ENCODE data around the gene DMAC2L. TPM values are rescaled to one million over a fixed set of nuclear protein-coding genes. Genes with fewer than 3 reads are reported as not detected.
"Not testable (repeated sequence)": the region's sequence is repeated elsewhere in the genome, so short reads cannot be mapped to it uniquely, and the experiment has no call there.

The DMAC2L gene
- total RNA-seq, 3 donors from 2014 or later, result 19.7 to 30.7 (median 20.3) TPM

DNA sequence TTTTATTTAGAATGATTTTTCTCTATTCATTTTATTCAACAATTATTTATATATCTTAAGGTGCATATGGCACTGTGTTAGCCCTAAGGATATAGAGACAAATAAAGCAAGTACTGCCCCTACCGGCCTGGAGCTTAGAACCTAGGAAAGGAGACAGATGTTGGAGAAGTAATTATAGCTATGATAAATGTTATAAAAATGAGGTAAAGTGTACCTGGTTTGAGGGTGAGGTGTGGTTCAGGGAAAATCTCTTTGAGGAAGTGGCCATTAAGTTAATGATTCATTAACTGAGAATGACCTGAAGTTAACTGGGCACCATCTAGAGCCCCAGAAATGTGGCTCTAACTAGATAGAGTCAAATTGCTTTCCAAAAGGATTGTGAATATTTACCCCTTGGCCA, 52.7 kb downstream of the DMAC2L start:
- H3K9me3 ChIP-seq, result no peaks in the 10 kb centered on the region
- no peak for DNase-seq (ENCODE audit: low spot score in 2 of 2)
- no peaks in the 10 kb centered on the region for H3K4me1 ChIP-seq
- no peaks in the 10 kb centered on the region for H3K36me3 ChIP-seq
- no peak overlapping the region for H3K4me3 ChIP-seq
- intact Hi-C loops (cut with DNase I; ENCODE audit: low total_unique reads), result no loop called here
- H3K27ac ChIP-seq, result no peak overlapping the region
- TF ChIP-seq CTCF (IDR thresholded peaks at IDR 0.05), result no peak
- TF ChIP-seq POLR2AphosphoS5 (IDR thresholded peaks at IDR 0.05), result no peak
- TF ChIP-seq POLR2A (IDR thresholded peaks at IDR 0.05), result no peak
- H3K27me3 ChIP-seq, result no peaks in the 10 kb centered on the region

DNA sequence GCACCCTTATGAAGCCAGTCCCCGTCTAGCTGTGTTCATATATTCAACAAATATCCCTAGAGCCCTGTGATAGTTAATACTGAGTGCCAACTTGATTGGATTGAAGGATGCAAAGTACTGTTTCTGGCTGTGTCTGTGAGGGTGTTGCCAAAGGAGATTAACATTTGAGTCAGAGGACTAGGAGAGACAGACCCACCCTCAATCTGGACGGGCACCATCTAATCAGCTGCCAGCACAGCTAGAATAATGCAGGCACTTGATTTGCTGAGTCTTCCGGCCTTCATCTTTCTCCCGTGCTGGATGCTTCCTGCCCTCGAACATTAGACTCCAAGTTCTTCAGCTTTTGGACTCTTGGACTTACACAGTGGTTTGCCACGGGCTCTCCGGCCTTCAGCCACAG, 53.4 kb downstream of the DMAC2L start:
- DNase-seq (ENCODE audit: low spot score in 2 of 2); H3K4me1 ChIP-seq; H3K4me3 ChIP-seq; intact Hi-C loops (cut with DNase I; ENCODE audit: low total_unique reads); H3K27me3 ChIP-seq; H3K9me3 ChIP-seq; H3K36me3 ChIP-seq; H3K27ac ChIP-seq: not testable (repeated sequence)

- no peak overlapping the region for H3K27ac ChIP-seq
- TF ChIP-seq POLR2AphosphoS5 (IDR thresholded peaks at IDR 0.05) (no peak), CTCF (IDR thresholded peaks at IDR 0.05) (no peak), POLR2A (IDR thresholded peaks at IDR 0.05) (no peak)
- no peak overlapping the region for H3K4me3 ChIP-seq
- no peaks in the 10 kb centered on the region for H3K4me1 ChIP-seq
- intact Hi-C loops (cut with DNase I; ENCODE audit: low total_unique reads), result no loop called here
- H3K27me3 ChIP-seq, result no peaks in the 10 kb centered on the region
- no peaks in the 10 kb centered on the region for H3K9me3 ChIP-seq
- no peaks in the 10 kb centered on the region for H3K36me3 ChIP-seq
- DNase-seq (ENCODE audit: low spot score in 2 of 2), result no peak
These were observed 54.0 kb downstream of the DMAC2L start for GRCh38 chr14:50366115-50366514.

GRCh38 chr14:50366589-50366988, 54.5 kb downstream of the DMAC2L start:
- intact Hi-C loops (cut with DNase I; ENCODE audit: low total_unique reads), result no loop called here
- H3K9me3 ChIP-seq, result no peaks in the 10 kb centered on the region
- no peak for DNase-seq (ENCODE audit: low spot score in 2 of 2)
- no peak overlapping the region for H3K27ac ChIP-seq
- no peaks in the 10 kb centered on the region for H3K27me3 ChIP-seq
- no peaks in the 10 kb centered on the region for H3K4me1 ChIP-seq
- TF ChIP-seq POLR2A (IDR thresholded peaks at IDR 0.05) (no peak), CTCF (IDR thresholded peaks at IDR 0.05) (no peak), POLR2AphosphoS5 (IDR thresholded peaks at IDR 0.05) (no peak)
- H3K4me3 ChIP-seq, result no peak overlapping the region
- H3K36me3 ChIP-seq, result no peaks in the 10 kb centered on the region

DNA sequence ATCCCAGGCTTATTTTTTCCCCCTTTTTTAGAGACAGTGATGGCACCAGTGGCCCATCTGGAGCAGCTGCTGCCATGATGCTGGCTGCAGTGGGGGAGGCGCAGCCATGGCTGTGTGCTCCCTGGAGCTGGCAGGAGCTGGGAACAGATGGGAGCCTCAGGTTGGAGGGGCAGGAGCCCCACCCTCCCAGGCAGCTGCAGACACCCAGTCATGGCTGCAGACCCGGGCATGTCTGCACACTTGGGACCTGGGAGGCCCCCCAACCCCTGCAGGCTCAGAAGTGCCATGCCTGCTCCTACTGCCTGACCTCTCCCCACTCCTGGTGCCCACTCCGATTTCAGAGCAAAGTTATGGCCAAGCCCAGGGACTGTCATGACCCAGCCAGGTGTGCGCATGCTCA, 59.4 kb downstream of the DMAC2L start:
- intact Hi-C loops (cut with DNase I; ENCODE audit: low total_unique reads), result no loop called here
- Histone ChIP-seq H3K27ac (no peak overlapping the region), H3K4me1 (no peaks in the 10 kb centered on the region), H3K27me3 (no peaks in the 10 kb centered on the region), H3K9me3 (no peaks in the 10 kb centered on the region), H3K4me3 (no peak overlapping the region), H3K36me3 (no peaks in the 10 kb centered on the region)
- no peak for TF ChIP-seq CTCF (IDR thresholded peaks at IDR 0.05)
- no peak for TF ChIP-seq POLR2A (IDR thresholded peaks at IDR 0.05)
- no peak for TF ChIP-seq POLR2AphosphoS5 (IDR thresholded peaks at IDR 0.05)
- no peak for DNase-seq (ENCODE audit: low spot score in 2 of 2)

DNA sequence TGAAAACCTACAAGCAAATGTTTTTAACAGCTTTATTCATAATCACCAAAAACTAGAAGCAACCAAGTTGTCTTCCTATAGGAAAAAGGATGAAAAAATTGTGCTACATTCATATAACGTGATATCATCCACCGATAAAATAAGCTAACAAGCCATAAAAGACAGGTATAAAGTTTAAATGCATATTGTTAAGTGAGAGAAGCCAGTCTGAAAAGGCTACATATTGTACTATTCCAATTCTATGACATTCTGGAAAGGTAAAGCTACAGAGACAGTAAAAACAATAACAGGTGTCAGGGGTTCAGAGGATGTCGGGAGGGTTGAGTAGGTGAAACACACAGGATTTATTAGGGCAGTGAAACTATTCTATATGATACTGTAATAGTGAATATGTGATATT, 61.8 kb downstream of the DMAC2L start:
- no peak for DNase-seq (ENCODE audit: low spot score in 2 of 2)
- no peak overlapping the region for H3K4me3 ChIP-seq
- H3K27me3 ChIP-seq, result no peaks in the 10 kb centered on the region
- TF ChIP-seq CTCF (IDR thresholded peaks at IDR 0.05) (no peak), POLR2A (IDR thresholded peaks at IDR 0.05) (no peak), POLR2AphosphoS5 (IDR thresholded peaks at IDR 0.05) (no peak)
- H3K9me3 ChIP-seq, result no peaks in the 10 kb centered on the region
- no peaks in the 10 kb centered on the region for H3K4me1 ChIP-seq
- H3K27ac ChIP-seq, result no peak overlapping the region
- no peaks in the 10 kb centered on the region for H3K36me3 ChIP-seq
- intact Hi-C loops (cut with DNase I; ENCODE audit: low total_unique reads), result no loop called here
